ENCODE measurements around the gene KCNA2.

GRCh38 chr1:110582378-110582777 is 23.8 kb downstream of the KCNA2 start:
- TF ChIP-seq CTCF (IDR thresholded peaks at IDR 0.05) (no peak), POLR2A (IDR thresholded peaks at IDR 0.05) (no peak)
